Ishikawa (cell line): ENCODE measurements around the gene LOXL4.

ENCODE experiments used
- CEBPB ChIP-seq: IDR thresholded peaks from 2 replicates; pipeline ENCODE4 v1.6.1; 2012
- CREB1 ChIP-seq: IDR thresholded peaks from 2 replicates; pipeline ENCODE4 v1.6.1; 2012; ENCODE audit warnings: low read depth
- EGR1 ChIP-seq: IDR thresholded peaks from 2 replicates; pipeline ENCODE4 v1.6.1; 2012
- EP300 ChIP-seq: IDR thresholded peaks from 2 replicates; pipeline ENCODE4 v1.6.1; 2012; ENCODE audit warnings: borderline replicate concordance
- FOXM1 ChIP-seq: IDR thresholded peaks from 2 replicates; pipeline ENCODE4 v1.6.1; 2012; ENCODE audit warnings: low read depth, borderline replicate concordance
- NFIC ChIP-seq: IDR thresholded peaks from 2 replicates; pipeline ENCODE4 v1.6.1; 2012
- RAD21 ChIP-seq: IDR thresholded peaks from 2 replicates; pipeline ENCODE4 v1.6.1; 2012; ENCODE audit warnings: low read depth
- REST ChIP-seq: IDR thresholded peaks from 2 replicates; pipeline ENCODE4 v1.6.1; 2012; ENCODE audit warnings: low read depth, mild to moderate bottlenecking
- TAF1 ChIP-seq: IDR thresholded peaks from 2 replicates; pipeline ENCODE4 v1.6.1; 2012; ENCODE audit warnings: low read depth, mild to moderate bottlenecking
- TCF12 ChIP-seq: IDR thresholded peaks from 2 replicates; pipeline ENCODE4 v1.6.1; 2012; ENCODE audit warnings: low read depth
- TEAD4 ChIP-seq: IDR thresholded peaks from 2 replicates; pipeline ENCODE4 v1.6.1; 2012
- YY1 ChIP-seq: IDR thresholded peaks from 2 replicates; pipeline ENCODE4 v1.6.1; 2012; ENCODE audit warnings: low read depth
- ZBTB7A ChIP-seq: IDR thresholded peaks from 2 replicates; pipeline ENCODE4 v1.6.1; 2012; ENCODE audit warnings: low read depth
- TF ChIP-seq, protein P1 (sequence below): IDR thresholded peaks from 2 replicates; pipeline ENCODE4 v1.6.1; 2012
- TF ChIP-seq, protein P2 (sequence below): IDR thresholded peaks from 2 replicates; pipeline ENCODE4 v1.6.1; 2012

The LOXL4 gene

DNA sequence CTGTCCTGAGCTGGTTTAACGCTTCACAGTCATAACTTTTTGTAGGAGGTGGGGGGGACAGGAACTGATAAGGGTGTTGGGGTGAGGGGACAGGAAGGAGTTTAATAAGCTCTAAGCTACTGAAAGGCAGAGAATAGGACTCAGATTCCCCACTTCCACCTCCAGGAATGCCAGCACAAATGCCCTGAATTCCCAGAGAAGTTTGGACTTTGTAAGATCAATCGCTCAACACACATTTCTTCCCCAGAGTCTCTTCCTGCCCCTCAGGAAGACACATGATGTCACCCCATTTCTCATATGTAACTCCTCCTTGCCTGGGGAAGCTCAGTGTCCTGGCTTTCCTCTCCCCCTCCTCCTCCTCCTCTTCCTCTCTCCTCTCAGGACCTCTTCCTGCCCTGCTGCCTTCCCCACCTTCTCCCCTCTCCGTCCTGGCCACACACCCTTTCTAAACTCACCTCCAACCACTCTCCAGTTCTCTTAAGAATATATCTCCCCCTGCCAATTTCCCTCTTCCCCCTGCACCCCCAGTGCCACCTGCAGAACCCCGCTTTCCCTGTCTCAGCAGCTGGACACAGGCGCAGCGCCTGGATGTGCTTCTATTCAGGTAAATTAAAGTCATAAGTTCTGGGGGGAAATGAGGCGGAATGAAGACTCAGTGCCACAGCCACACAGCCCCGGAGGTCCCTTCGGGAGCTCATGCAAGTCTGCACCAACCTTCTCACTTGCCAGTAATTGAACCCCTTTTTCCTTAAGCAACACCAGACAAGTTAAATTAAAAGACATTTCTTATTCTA, 5.3 kb upstream of the LOXL4 start:
- no peak for TF ChIP-seq FOXM1

GRCh38 chr10:98272656-98273055, 4.7 kb upstream of the LOXL4 start:
- TF ChIP-seq EP300 (no peak), ZBTB7A (no peak; the same call in none of the 2 replicates), TCF12 (no peak)
- TF ChIP-seq, protein P1, sequence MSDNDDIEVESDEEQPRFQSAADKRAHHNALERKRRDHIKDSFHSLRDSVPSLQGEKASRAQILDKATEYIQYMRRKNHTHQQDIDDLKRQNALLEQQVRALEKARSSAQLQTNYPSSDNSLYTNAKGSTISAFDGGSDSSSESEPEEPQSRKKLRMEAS = no peak

DNA sequence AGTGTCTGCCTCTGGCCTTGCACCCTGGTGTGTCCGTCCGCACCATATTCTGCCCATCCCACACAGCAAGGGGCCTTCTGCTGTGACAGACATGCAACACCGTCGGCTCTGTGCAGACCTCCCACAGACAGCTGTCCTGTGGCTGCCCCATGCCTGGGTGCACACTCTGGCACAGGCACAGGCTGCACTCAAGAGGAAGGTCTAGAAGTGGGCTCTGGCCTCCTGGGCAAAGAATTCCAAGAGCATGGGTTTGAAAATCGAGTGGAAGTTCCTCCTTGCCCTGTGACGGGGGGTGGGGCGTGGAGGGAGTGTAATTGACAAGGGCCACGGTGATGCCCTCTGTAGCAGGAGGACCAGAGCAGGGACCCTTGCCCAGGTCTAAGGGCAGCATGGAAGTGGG, 4.3 kb upstream of the LOXL4 start:
- TF ChIP-seq FOXM1 (peak; percentile 53; the same call in 1 of the 2 replicates), EGR1 (no peak), YY1 (0 out of 2 replicates have a peak, but pooled peaks have one; percentile 54), EP300 (peak; percentile 89), REST (no peak), CEBPB (no peak), NFIC (peak; percentile 82), TCF12 (peak; percentile 89), CREB1 (no peak), ZBTB7A (peak; percentile 78), TEAD4 (peak; percentile 74), RAD21 (peak; percentile 26; the same call in 1 of the 2 replicates), TAF1 (no peak)
- TF ChIP-seq, protein P2, sequence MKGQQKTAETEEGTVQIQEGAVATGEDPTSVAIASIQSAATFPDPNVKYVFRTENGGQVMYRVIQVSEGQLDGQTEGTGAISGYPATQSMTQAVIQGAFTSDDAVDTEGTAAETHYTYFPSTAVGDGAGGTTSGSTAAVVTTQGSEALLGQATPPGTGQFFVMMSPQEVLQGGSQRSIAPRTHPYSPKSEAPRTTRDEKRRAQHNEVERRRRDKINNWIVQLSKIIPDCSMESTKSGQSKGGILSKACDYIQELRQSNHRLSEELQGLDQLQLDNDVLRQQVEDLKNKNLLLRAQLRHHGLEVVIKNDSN = no peak
- TF ChIP-seq, protein P1 = peak; percentile 50; the same call in 1 of the 2 replicates

DNA sequence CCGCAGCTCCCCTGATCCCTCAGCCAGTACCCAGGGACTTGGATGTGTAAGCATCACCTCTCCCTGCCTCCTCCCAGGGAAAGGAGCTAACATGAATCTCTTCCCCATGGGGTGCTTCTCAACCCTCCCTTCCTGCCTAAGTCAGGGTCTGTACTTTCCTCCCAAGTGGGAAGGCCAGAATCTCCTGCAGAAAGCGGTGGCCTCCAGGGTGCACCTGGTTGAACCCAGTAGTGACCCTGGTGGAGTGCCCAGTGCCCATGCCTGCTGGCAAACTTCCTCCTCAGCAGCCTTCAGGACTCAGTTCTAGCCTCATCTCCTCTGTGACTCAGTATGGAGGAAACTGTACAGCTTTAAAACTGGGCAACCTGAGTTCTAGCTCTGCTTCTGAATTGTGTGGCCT, 2.8 kb upstream of the LOXL4 start:
- no peak for TF ChIP-seq EGR1
- no peak for TF ChIP-seq FOXM1
- no peak for TF ChIP-seq TCF12
- TF ChIP-seq RAD21 = no peak
- TF ChIP-seq EP300 = no peak
- no peak for TF ChIP-seq TAF1
- no peak for TF ChIP-seq YY1
- no peak for TF ChIP-seq REST

DNA sequence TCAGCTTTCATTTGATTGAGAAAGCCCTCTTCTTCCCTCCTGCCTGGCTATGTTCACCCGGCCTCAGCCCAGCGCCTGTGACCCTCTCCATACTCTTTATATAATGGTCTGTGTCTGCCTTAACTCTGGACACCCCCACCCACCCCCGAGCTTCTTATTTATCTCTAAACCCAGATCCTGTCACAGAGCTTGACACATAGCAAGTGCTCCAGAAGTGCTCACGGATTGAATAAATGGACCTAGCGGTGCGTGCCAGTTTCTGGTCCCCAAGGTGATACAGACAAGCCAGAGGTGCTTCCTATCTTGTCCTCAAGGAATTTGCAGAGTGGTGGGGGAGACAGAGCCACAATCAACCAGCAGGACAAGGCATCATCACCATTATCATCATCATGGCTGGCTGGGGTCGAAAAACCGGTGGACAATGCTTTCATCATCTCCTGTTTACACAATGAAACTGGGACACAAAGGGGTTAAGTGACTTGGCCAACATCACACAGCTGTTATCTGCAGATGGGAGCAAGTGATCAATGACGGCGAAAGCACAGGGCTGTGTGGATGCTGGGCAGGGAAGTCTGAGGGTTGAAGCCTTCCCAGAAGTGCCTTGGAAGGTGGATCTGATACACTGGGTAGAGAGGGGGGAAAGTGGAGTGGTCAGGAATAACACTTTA, 2.2 kb upstream of the LOXL4 start:
- TF ChIP-seq CEBPB (no peak), TCF12 (no peak), ZBTB7A (no peak), EGR1 (no peak), YY1 (no peak), TEAD4 (no peak), REST (no peak), NFIC (no peak), FOXM1 (no peak), RAD21 (no peak), CREB1 (no peak)
- TF ChIP-seq, protein P2 = no peak
- TF ChIP-seq, protein P1 = no peak
